Right cardiac atrium (tissue), 5 donors: Measurements from ENCODE around the gene ZNF565. TPM values are rescaled to one million over a fixed set of nuclear protein-coding genes. Genes with fewer than 3 reads are reported as not detected.

ENCODE experiments used
- polyA plus RNA-seq: library from polyadenylated mRNA; stranded (reverse); fragments of 200-250 nt; gene quantifications from one replicate; pipeline ENCODE4 v1.2.3, GENCODE V29; 2013
- total RNA-seq, 4 donors: library from RNA; stranded (reverse); fragmentation: NEBNext Ultra II Directional; extraction: Animal tissue kit (Norgen Biotek cat#: 25700); gene quantifications; one replicate each; pipeline ENCODE4 v1.2.1, GENCODE V29; 2021
- donor health status: healthy with polysubstance abuse.
- donor health status: DM: no; HTN: yes; CAD: no.
- donor health status: DM: no; HTN: no; CAD: no.
- donor health status: DM: no; HTN: yes; CAD: no; lungs with severe emphysema.
- donor health status: DM: yes; HTN: yes; CAD: no.

The ZNF565 gene
- total and polyA plus RNA-seq, 5 donors = 3.2 to 5.0 (median 4.7) TPM

Other genes starting within 250 kb of the ZNF565 start
- gene SDHAF1, start 219.5 kb downstream of the ZNF565 start, total RNA-seq = 10 to 100 TPM; 10.9 to 14.9 (median 13.3) TPM
- 11.2 TPM for gene SDHAF1, start 219.5 kb downstream of the ZNF565 start, polyA plus RNA-seq
- gene SYNE4, start 205.9 kb downstream of the ZNF565 start, total RNA-seq = under 1 TPM in 3 of 4 donors, not detected in 1; 0.12 to 0.25 (median 0.14) TPM
- 0.18 TPM for gene SYNE4, start 205.9 kb downstream of the ZNF565 start, polyA plus RNA-seq
- 10 to 100 TPM in 3 of 4 donors, 1 to 10 TPM in 1; 8.8 to 16.3 (median 12.0) TPM for gene ALKBH6, start 200.5 kb downstream of the ZNF565 start, total RNA-seq
- gene ALKBH6, start 200.5 kb downstream of the ZNF565 start, polyA plus RNA-seq = 18.0 TPM
- gene CLIP3, start 181.8 kb downstream of the ZNF565 start, total RNA-seq = 10 to 100 TPM in 3 of 4 donors, 1 to 10 TPM in 1; 8.7 to 11.3 (median 10.3) TPM
- 4.8 TPM for gene CLIP3, start 181.8 kb downstream of the ZNF565 start, polyA plus RNA-seq
- gene THAP8, start 160.4 kb downstream of the ZNF565 start, total RNA-seq = 1 to 10 TPM; 1.6 to 4.5 (median 3.9) TPM
- gene THAP8, start 160.4 kb downstream of the ZNF565 start, polyA plus RNA-seq = 6.6 TPM
- 10 to 100 TPM in 1 of 4 donors, 1 to 10 TPM in 3; 2.8 to 16.3 (median 8.0) TPM for gene WDR62, start 159.8 kb downstream of the ZNF565 start, total RNA-seq
- gene WDR62, start 159.8 kb downstream of the ZNF565 start, polyA plus RNA-seq = 10.6 TPM
- not detected for gene OVOL3, start 103.5 kb downstream of the ZNF565 start, total RNA-seq
- not detected for gene OVOL3, start 103.5 kb downstream of the ZNF565 start, polyA plus RNA-seq
- 100 to 1,000 TPM in 3 of 4 donors, 10 to 100 TPM in 1; 96.6 to 140 (median 122) TPM for gene POLR2I, start 99.8 kb downstream of the ZNF565 start, total RNA-seq
- gene POLR2I, start 99.8 kb downstream of the ZNF565 start, polyA plus RNA-seq = 121 TPM
- gene TBCB, start 99.2 kb downstream of the ZNF565 start, total RNA-seq = 10 to 100 TPM; 76.8 to 99.7 (median 80.3) TPM
- 101 TPM for gene TBCB, start 99.2 kb downstream of the ZNF565 start, polyA plus RNA-seq
- 100 to 1,000 TPM; 542 to 668 (median 632) TPM for gene CAPNS1, start 74.6 kb downstream of the ZNF565 start, total RNA-seq
- 726 TPM for gene CAPNS1, start 74.6 kb downstream of the ZNF565 start, polyA plus RNA-seq
- gene COX7A1, start 62.2 kb downstream of the ZNF565 start, total RNA-seq = 1,000 to 10,000 TPM; 1,675 to 2,458 (median 2,091) TPM
- gene COX7A1, start 62.2 kb downstream of the ZNF565 start, polyA plus RNA-seq = 1,566 TPM
- gene ZNF146, start 441 bp upstream of the ZNF565 start, total RNA-seq = 10 to 100 TPM; 33.5 to 45.8 (median 38.8) TPM
- gene ZNF146, start 441 bp upstream of the ZNF565 start, polyA plus RNA-seq = 18.8 TPM
- 1 to 10 TPM; 3.2 to 4.8 (median 3.7) TPM for gene ZFP14, start 164.5 kb upstream of the ZNF565 start, total RNA-seq
- 2.5 TPM for gene ZFP14, start 164.5 kb upstream of the ZNF565 start, polyA plus RNA-seq
- gene ZFP82, start 204.0 kb upstream of the ZNF565 start, total RNA-seq = 1 to 10 TPM; 4.7 to 6.0 (median 5.3) TPM
- 3.1 TPM for gene ZFP82, start 204.0 kb upstream of the ZNF565 start, polyA plus RNA-seq